NCI-H2107 (cell line): ENCODE data around the gene TMEM247.

Source experiments
- DNase-seq: peaks from one replicate; lab custom pipeline; 2025; lab: John Stamatoyannopoulos, UW

TMEM247 gene

GRCh38 chr2:46489423-46490174 is 10.2 kb downstream of the TMEM247 start:
- DNase-seq = no peak

GRCh38 chr2:46490521-46491141 is 11.3 kb downstream of the TMEM247 start:
- no peak for DNase-seq

- DNase-seq = no peak
These were observed 12.9 kb downstream of the TMEM247 start for GRCh38 chr2:46492301-46492700.

- no peak for DNase-seq
These were observed 14.0 kb downstream of the TMEM247 start for GRCh38 chr2:46493241-46493970.

GRCh38 chr2:46493971-46494250 is 14.5 kb downstream of the TMEM247 start:
- no peak for DNase-seq

- no peak for DNase-seq
These were observed 15.2 kb downstream of the TMEM247 start for GRCh38 chr2:46494596-46494995.

- DNase-seq = no peak
These were observed 16.1 kb downstream of the TMEM247 start for GRCh38 chr2:46495231-46496030.

- DNase-seq = no peak
These were observed 18.4 kb downstream of the TMEM247 start for GRCh38 chr2:46497766-46498165.

- no peak for DNase-seq
These were observed 19.3 kb downstream of the TMEM247 start for GRCh38 chr2:46498681-46499080.

- DNase-seq = no peak
These were observed 20.0 kb downstream of the TMEM247 start for GRCh38 chr2:46499392-46499785.

- DNase-seq = no peak
These were observed 21.4 kb downstream of the TMEM247 start for GRCh38 chr2:46500801-46501200.

- DNase-seq = no peak
These were observed 23.0 kb downstream of the TMEM247 start for GRCh38 chr2:46502291-46502885.

- no peak for DNase-seq
These were observed 24.3 kb downstream of the TMEM247 start for GRCh38 chr2:46503686-46504085.

- no peak for DNase-seq
These were observed 24.9 kb downstream of the TMEM247 start for GRCh38 chr2:46504221-46504620.

GRCh38 chr2:46504685-46505471 is 25.5 kb downstream of the TMEM247 start:
- no peak for DNase-seq

- no peak for DNase-seq
These were observed 26.1 kb downstream of the TMEM247 start for GRCh38 chr2:46505472-46505783.

GRCh38 chr2:46506131-46506706 is 26.9 kb downstream of the TMEM247 start:
- DNase-seq = no peak

- no peak for DNase-seq
These were observed 28.9 kb downstream of the TMEM247 start for GRCh38 chr2:46508312-46508711.

GRCh38 chr2:46508759-46509158 is 29.4 kb downstream of the TMEM247 start:
- DNase-seq = no peak

GRCh38 chr2:46509804-46510203 is 30.4 kb downstream of the TMEM247 start:
- no peak for DNase-seq

GRCh38 chr2:46510598-46511177 is 31.3 kb downstream of the TMEM247 start:
- DNase-seq = no peak
